Panc1 (cell line): ENCODE results near the gene RFT1. TPM values are rescaled to one million over a fixed set of nuclear protein-coding genes. Genes with fewer than 3 reads are reported as not detected.

ENCODE experiments used
- ATAC-seq: fragments of 200-7000 bp; cut with Tn5 transposase; 2 replicates; pipeline ENCODE4 v1.9.1; 2020; ENCODE audit warnings: mild to moderate bottlenecking, moderate library complexity
- BruUV-seq: library from RNA; stranded (reverse); fragments of 400-500 nt; replicated peaks from 2 replicates; lab custom pipeline; 2021; lab: Mats Ljungman, UMichigan
- CTCF ChIA-PET: fragments of 300-600 bp; sonication (Branson Sonifier 250); formaldehyde crosslinking; loops from one replicate; lab custom pipeline; 2022; ENCODE audit warnings: antibody characterized with exemption; lab: Charles Lee
- POLR2A ChIA-PET: fragments of 300-600 bp; sonication (Branson Sonifier 250); formaldehyde crosslinking; loops from one replicate; lab custom pipeline; 2022; ENCODE audit warnings: antibody characterized with exemption; lab: Charles Lee
- DNase-seq: peaks from one replicate; pipeline ENCODE4 v3.0.0-alpha.2; 2010; ENCODE audit warnings: low read depth, low spot score
- H3K27ac ChIP-seq: 2 replicates; pipeline ENCODE4 v1.5.1; 2011; ENCODE audit warnings: mild to moderate bottlenecking, low read length, inconsistent platforms
- H3K27me3 ChIP-seq: fragments of 200-500 bp; sonication (Bioruptor generic); 2 replicates; pipeline ENCODE4 v1.6.0; 2014; ENCODE audit warnings: low read length, inconsistent platforms; ENCODE audit not compliant: control insufficient read depth, insufficient read depth
- H3K36me3 ChIP-seq: fragments of 200-500 bp; sonication (Bioruptor generic); 2 replicates; pipeline ENCODE4 v1.5.1; 2014; ENCODE audit warnings: inconsistent platforms, mild to moderate bottlenecking, low read length, moderate library complexity; ENCODE audit not compliant: control insufficient read depth, insufficient read depth
- H3K4me1 ChIP-seq: 2 replicates; pipeline ENCODE4 v1.5.1; 2011; ENCODE audit warnings: inconsistent platforms, mild to moderate bottlenecking, low read length, moderate library complexity; ENCODE audit not compliant: control insufficient read depth, insufficient read depth
- H3K4me3 ChIP-seq, 2 experiments: 2 replicates each; pipeline ENCODE4 v1.5.1; 2011 to 2012; ENCODE audit warnings: low read depth in 2 of 2, low read length in 2 of 2, mild to moderate bottlenecking in 2 of 2, inconsistent platforms in 1 of 2, moderate library complexity in 1 of 2
- H3K9me3 ChIP-seq: fragments of 200-500 bp; sonication (Bioruptor generic); 2 replicates; pipeline ENCODE4 v1.5.1; 2014; ENCODE audit warnings: low read depth, mild to moderate bottlenecking, inconsistent platforms, low read length, moderate library complexity; ENCODE audit not compliant: control insufficient read depth, insufficient read depth
- POLR2AphosphoS5 ChIP-seq: IDR thresholded peaks from 2 replicates; pipeline ENCODE4 v1.6.1; 2012; ENCODE audit warnings: mild to moderate bottlenecking, low read depth, low read length, moderate library complexity
- SIN3A ChIP-seq: IDR thresholded peaks from 2 replicates; pipeline ENCODE4 v1.6.1; 2012; ENCODE audit warnings: low read depth, mild to moderate bottlenecking, low read length, moderate library complexity, borderline replicate concordance; ENCODE audit not compliant: insufficient read depth
- TCF7L2 ChIP-seq: IDR thresholded peaks from 2 replicates; pipeline ENCODE4 v1.6.1; 2011; ENCODE audit warnings: mild to moderate bottlenecking, low read depth, low read length, inconsistent platforms
- in situ Hi-C: cut with HindIII; loops from 2 replicates; pipeline ENCODE4 v1.10.0; 2016; ENCODE audit warnings: low sequenced_read_pairs, low pct_unique_long_range_greater_than_20kb
- intact Hi-C: fragments of 100-400 bp; cut with micrococcal nuclease; formaldehyde crosslinking; loops from one replicate; pipeline ENCODE4 v1.10.0; 2022; ENCODE audit not compliant: unreplicated experiment
- total RNA-seq: library from RNA; stranded (reverse); gene quantifications from one replicate; pipeline ENCODE4 v1.2.1, GENCODE V29; 2021; ENCODE audit not compliant: unreplicated experiment
- TF ChIP-seq, protein P1 (sequence below): fragments of 450-650 bp; IDR thresholded peaks from 2 replicates; pipeline ENCODE4 v1.5.1; 2017; ENCODE audit warnings: mild to moderate bottlenecking
- TF ChIP-seq, protein P2 (sequence below), 2 experiments: IDR thresholded peaks; 2 replicates each; pipeline ENCODE4 v1.6.1; 2011 to 2012; ENCODE audit warnings: low read depth in 2 of 2, control low read depth in 1 of 2, low read length in 1 of 2, mild to moderate bottlenecking in 1 of 2, moderate library complexity in 1 of 2; ENCODE audit not compliant: insufficient read depth in 1 of 2

The RFT1 gene
- total RNA-seq, 1 experiment from 2014 or later, result 21.0 TPM

DNA sequence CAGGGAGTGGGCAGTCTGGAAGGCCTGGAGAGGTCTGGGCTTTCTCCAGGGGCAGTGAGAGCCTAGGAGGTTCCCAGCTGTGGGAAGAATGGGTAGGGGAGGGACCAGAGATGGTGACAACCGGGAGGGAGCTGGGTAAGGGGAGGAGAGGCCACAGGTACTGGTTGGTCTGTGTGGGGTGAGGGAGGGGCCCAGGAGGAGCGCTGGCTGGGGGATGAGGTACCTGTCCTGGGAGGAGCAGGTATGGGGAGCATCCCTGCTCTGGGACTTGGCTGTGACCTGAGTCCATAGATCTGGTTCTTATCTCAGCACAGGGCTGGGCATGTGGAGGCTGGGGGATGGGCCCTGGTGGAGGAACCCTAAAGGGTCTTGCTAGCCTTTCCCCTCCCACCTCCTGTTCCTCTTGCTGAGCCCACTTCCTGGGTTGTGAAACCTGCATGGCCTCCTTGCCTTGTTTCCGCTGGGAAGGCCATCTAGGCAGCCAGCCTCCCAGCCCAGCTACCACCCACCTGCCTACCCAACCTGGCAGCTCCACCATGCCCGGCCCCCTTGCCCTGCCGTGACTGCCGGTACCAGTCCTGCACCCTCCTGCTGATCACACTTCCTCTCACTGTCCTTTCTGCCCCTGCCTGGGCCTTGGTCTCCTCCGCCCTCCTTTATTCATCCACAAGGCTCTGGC is 41.7 kb upstream of the RFT1 start:
- Histone ChIP-seq H3K4me1 (no peaks in the 10 kb centered on the region; the same call in 1 of the 2 replicates), H3K27me3 (no peaks in the 10 kb centered on the region), H3K9me3 (no peaks in the 10 kb centered on the region), H3K27ac (no peak overlapping the region), H3K36me3 (no peaks in the 10 kb centered on the region), H3K4me3 (no peak overlapping the region)
- BruUV-seq, result no TSS peak
- ChIA-PET POLR2A (no interaction called here), CTCF (no interaction called here)
- in situ Hi-C loops, result no loop called here
- ATAC-seq (peak; percentile 24; the same call in 1 of the 2 replicates), DNase-seq (no peak)
- intact Hi-C loops, result no loop called here
- no peak for TF ChIP-seq POLR2AphosphoS5
- TF ChIP-seq, protein P1, sequence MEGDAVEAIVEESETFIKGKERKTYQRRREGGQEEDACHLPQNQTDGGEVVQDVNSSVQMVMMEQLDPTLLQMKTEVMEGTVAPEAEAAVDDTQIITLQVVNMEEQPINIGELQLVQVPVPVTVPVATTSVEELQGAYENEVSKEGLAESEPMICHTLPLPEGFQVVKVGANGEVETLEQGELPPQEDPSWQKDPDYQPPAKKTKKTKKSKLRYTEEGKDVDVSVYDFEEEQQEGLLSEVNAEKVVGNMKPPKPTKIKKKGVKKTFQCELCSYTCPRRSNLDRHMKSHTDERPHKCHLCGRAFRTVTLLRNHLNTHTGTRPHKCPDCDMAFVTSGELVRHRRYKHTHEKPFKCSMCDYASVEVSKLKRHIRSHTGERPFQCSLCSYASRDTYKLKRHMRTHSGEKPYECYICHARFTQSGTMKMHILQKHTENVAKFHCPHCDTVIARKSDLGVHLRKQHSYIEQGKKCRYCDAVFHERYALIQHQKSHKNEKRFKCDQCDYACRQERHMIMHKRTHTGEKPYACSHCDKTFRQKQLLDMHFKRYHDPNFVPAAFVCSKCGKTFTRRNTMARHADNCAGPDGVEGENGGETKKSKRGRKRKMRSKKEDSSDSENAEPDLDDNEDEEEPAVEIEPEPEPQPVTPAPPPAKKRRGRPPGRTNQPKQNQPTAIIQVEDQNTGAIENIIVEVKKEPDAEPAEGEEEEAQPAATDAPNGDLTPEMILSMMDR, result no peak
- no peak for TF ChIP-seq SIN3A
- TF ChIP-seq, protein P2, sequence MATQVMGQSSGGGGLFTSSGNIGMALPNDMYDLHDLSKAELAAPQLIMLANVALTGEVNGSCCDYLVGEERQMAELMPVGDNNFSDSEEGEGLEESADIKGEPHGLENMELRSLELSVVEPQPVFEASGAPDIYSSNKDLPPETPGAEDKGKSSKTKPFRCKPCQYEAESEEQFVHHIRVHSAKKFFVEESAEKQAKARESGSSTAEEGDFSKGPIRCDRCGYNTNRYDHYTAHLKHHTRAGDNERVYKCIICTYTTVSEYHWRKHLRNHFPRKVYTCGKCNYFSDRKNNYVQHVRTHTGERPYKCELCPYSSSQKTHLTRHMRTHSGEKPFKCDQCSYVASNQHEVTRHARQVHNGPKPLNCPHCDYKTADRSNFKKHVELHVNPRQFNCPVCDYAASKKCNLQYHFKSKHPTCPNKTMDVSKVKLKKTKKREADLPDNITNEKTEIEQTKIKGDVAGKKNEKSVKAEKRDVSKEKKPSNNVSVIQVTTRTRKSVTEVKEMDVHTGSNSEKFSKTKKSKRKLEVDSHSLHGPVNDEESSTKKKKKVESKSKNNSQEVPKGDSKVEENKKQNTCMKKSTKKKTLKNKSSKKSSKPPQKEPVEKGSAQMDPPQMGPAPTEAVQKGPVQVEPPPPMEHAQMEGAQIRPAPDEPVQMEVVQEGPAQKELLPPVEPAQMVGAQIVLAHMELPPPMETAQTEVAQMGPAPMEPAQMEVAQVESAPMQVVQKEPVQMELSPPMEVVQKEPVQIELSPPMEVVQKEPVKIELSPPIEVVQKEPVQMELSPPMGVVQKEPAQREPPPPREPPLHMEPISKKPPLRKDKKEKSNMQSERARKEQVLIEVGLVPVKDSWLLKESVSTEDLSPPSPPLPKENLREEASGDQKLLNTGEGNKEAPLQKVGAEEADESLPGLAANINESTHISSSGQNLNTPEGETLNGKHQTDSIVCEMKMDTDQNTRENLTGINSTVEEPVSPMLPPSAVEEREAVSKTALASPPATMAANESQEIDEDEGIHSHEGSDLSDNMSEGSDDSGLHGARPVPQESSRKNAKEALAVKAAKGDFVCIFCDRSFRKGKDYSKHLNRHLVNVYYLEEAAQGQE (IDR thresholded peaks at IDR 0.05; ENCODE audit: insufficient read depth in 1 of 2, low read depth in 2 of 2, low read length in 1 of 2), result no peak
- no peak for TF ChIP-seq TCF7L2

DNA sequence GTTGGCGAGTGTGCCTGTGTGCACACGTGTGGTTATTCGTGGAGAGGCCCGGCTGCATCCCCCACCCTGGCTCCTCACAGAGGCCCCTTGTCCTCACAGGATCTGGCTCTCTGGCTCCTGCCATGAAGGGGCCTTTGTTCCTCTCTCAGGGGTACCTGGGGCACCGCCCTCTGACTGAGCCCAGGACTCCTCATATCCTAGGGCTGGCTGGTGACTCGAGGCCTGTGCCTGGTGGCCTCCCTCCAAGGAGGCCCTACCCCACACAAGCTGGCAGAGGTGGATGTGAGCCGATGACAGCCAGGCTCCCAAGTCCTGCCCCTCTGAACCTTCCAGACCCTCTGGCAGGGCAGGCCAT is 40.8 kb upstream of the RFT1 start:
- no peak overlapping the region for H3K27ac ChIP-seq
- no peaks in the 10 kb centered on the region; the same call in 1 of the 2 replicates for H3K4me1 ChIP-seq
- H3K9me3 ChIP-seq, result no peaks in the 10 kb centered on the region
- intact Hi-C loops (no loop called here), in situ Hi-C loops (no loop called here)
- no peaks in the 10 kb centered on the region for H3K27me3 ChIP-seq
- POLR2A ChIA-PET, result no interaction called here
- ATAC-seq (no peak), DNase-seq (no peak)
- CTCF ChIA-PET, result no interaction called here
- no TSS peak for BruUV-seq
- TF ChIP-seq, protein P1, result no peak
- TF ChIP-seq TCF7L2, result no peak
- H3K36me3 ChIP-seq, result no peaks in the 10 kb centered on the region
- H3K4me3 ChIP-seq, result no peak overlapping the region
